Measurements from ENCODE around the gene TUT4. TPM values are rescaled to one million over a fixed set of nuclear protein-coding genes. Genes with fewer than 3 reads are reported as not detected.

Gene TUT4
- polyA plus RNA-seq, result 10 to 100 TPM; 14.5 to 15.4 TPM

GRCh38 chr1:52552505-52553361 lies at the start of gene TUT4:
Gene TUT4 (minus strand): TSS chr1:52553092. CDS start chr1:52526280, 26,812 bp downstream.
- Histone ChIP-seq H3K4me1 (ENCODE audit: control insufficient read depth in 2 of 2, insufficient read depth in 2 of 2, low read length in 1 of 2) (no peaks in the 10 kb centered on the region), H3K36me3 (ENCODE audit: control insufficient read depth in 2 of 2, insufficient read depth in 2 of 2, low read length in 1 of 2) (no peaks in the 10 kb centered on the region), H3K27ac (ENCODE audit: low read depth in 2 of 2, low read length in 1 of 2) (peak within 1 kb of the TSS; percentile 89 to 97), H3K4me3 (ENCODE audit: low read depth in 1 of 2, low read length in 2 of 2) (peak within 1 kb of the TSS; percentile 84 to 99), H3K27me3 (ENCODE audit: control insufficient read depth in 1 of 2, insufficient read depth in 2 of 2, low read length in 2 of 2) (no peaks in the 10 kb centered on the region), H3K9me3 (ENCODE audit: control insufficient read depth in 2 of 2, insufficient read depth in 1 of 2, low read depth in 1 of 2, low read length in 1 of 2) (no peaks in the 10 kb centered on the region)
- WGBS, 2 donors, result 0 to 1% methylated on average over 51 to 68 of the region's 68 CpGs

- no peaks in the 10 kb centered on the region for H3K27me3 ChIP-seq (ENCODE audit: control insufficient read depth in 1 of 2, insufficient read depth in 2 of 2, low read length in 2 of 2)
- peaks cover 0 to under 1% of the 10 kb centered on the region in 2 donors for H3K36me3 ChIP-seq (ENCODE audit: control insufficient read depth in 2 of 2, insufficient read depth in 2 of 2, low read length in 1 of 2)
- H3K4me1 ChIP-seq (ENCODE audit: control insufficient read depth in 2 of 2, insufficient read depth in 2 of 2, low read length in 1 of 2), result peaks cover 0 to 2% of the 10 kb centered on the region in 2 donors
- WGBS, 2 donors, result 1 to 2% methylated on average over 71 to 97 of the region's 97 CpGs
- no peaks in the 10 kb centered on the region for H3K9me3 ChIP-seq (ENCODE audit: control insufficient read depth in 2 of 2, insufficient read depth in 1 of 2, low read depth in 1 of 2, low read length in 1 of 2)
- H3K27ac ChIP-seq (ENCODE audit: low read depth in 2 of 2, low read length in 1 of 2), result peak within 1 kb of the TSS; percentile 52 to 54
- peak within 1 kb of the TSS; percentile 55 to 60 for H3K4me3 ChIP-seq (ENCODE audit: low read depth in 1 of 2, low read length in 2 of 2)
Observed at GRCh38 chr1:52601991-52602855, 49.3 kb upstream of the TUT4 start, which contains the start of gene GPX7. Gene GPX7 (plus strand): TSS chr1:52602371. CDS start chr1:52602410, 39 bp downstream.

- 77 to 89% methylated on average over 3 of the region's 3 CpGs for WGBS, 2 donors
- H3K4me3 ChIP-seq (ENCODE audit: low read depth in 1 of 2, low read length in 2 of 2), result no peak overlapping the region
- H3K36me3 ChIP-seq (ENCODE audit: control insufficient read depth in 2 of 2, insufficient read depth in 2 of 2, low read length in 1 of 2), result no peaks in the 10 kb centered on the region
- H3K27ac ChIP-seq (ENCODE audit: low read depth in 2 of 2, low read length in 1 of 2), result no peak overlapping the region
- H3K9me3 ChIP-seq (ENCODE audit: control insufficient read depth in 2 of 2, insufficient read depth in 1 of 2, low read depth in 1 of 2, low read length in 1 of 2), result no peaks in the 10 kb centered on the region
- no peaks in the 10 kb centered on the region for H3K27me3 ChIP-seq (ENCODE audit: control insufficient read depth in 1 of 2, insufficient read depth in 2 of 2, low read length in 2 of 2)
- H3K4me1 ChIP-seq (ENCODE audit: control insufficient read depth in 2 of 2, insufficient read depth in 2 of 2, low read length in 1 of 2), result peaks cover 0 to 2% of the 10 kb centered on the region in 2 donors
Observed at GRCh38 chr1:52601519-52601918, 48.6 kb upstream of the TUT4 start.

- H3K9me3 ChIP-seq (ENCODE audit: control insufficient read depth in 2 of 2, insufficient read depth in 1 of 2, low read depth in 1 of 2, low read length in 1 of 2), result no peaks in the 10 kb centered on the region
- 97% methylated on average over 8 of the region's 8 CpGs for WGBS, 2 donors
- H3K27ac ChIP-seq (ENCODE audit: low read depth in 2 of 2, low read length in 1 of 2), result no peak overlapping the region
- H3K4me3 ChIP-seq (ENCODE audit: low read depth in 1 of 2, low read length in 2 of 2), result no peak overlapping the region
- H3K36me3 ChIP-seq (ENCODE audit: control insufficient read depth in 2 of 2, insufficient read depth in 2 of 2, low read length in 1 of 2), result no peaks in the 10 kb centered on the region
- no peaks in the 10 kb centered on the region for H3K27me3 ChIP-seq (ENCODE audit: control insufficient read depth in 1 of 2, insufficient read depth in 2 of 2, low read length in 2 of 2)
- peaks cover 0 to 2% of the 10 kb centered on the region in 2 donors for H3K4me1 ChIP-seq (ENCODE audit: control insufficient read depth in 2 of 2, insufficient read depth in 2 of 2, low read length in 1 of 2)
Observed at GRCh38 chr1:52600533-52601179, 47.8 kb upstream of the TUT4 start.

- H3K9me3 ChIP-seq (ENCODE audit: control insufficient read depth in 2 of 2, insufficient read depth in 1 of 2, low read depth in 1 of 2, low read length in 1 of 2), result no peaks in the 10 kb centered on the region
- no peaks in the 10 kb centered on the region for H3K27me3 ChIP-seq (ENCODE audit: control insufficient read depth in 1 of 2, insufficient read depth in 2 of 2, low read length in 2 of 2)
- H3K4me3 ChIP-seq (ENCODE audit: low read depth in 1 of 2, low read length in 2 of 2), result no peak overlapping the region
- WGBS, 2 donors, result 89% methylated on average over 7 of the region's 7 CpGs
- H3K27ac ChIP-seq (ENCODE audit: low read depth in 2 of 2, low read length in 1 of 2), result no peak overlapping the region
- peaks cover 0 to 1% of the 10 kb centered on the region in 2 donors for H3K4me1 ChIP-seq (ENCODE audit: control insufficient read depth in 2 of 2, insufficient read depth in 2 of 2, low read length in 1 of 2)
- H3K36me3 ChIP-seq (ENCODE audit: control insufficient read depth in 2 of 2, insufficient read depth in 2 of 2, low read length in 1 of 2), result no peaks in the 10 kb centered on the region
Observed at GRCh38 chr1:52599236-52599635, 46.3 kb upstream of the TUT4 start.

- Histone ChIP-seq H3K4me3 (ENCODE audit: low read depth in 1 of 2, low read length in 2 of 2) (no peak overlapping the region), H3K4me1 (ENCODE audit: control insufficient read depth in 2 of 2, insufficient read depth in 2 of 2, low read length in 1 of 2) (no peaks in the 10 kb centered on the region), H3K27ac (ENCODE audit: low read depth in 2 of 2, low read length in 1 of 2) (no peak overlapping the region), H3K27me3 (ENCODE audit: control insufficient read depth in 1 of 2, insufficient read depth in 2 of 2, low read length in 2 of 2) (no peaks in the 10 kb centered on the region), H3K9me3 (ENCODE audit: control insufficient read depth in 2 of 2, insufficient read depth in 1 of 2, low read depth in 1 of 2, low read length in 1 of 2) (no peaks in the 10 kb centered on the region), H3K36me3 (ENCODE audit: control insufficient read depth in 2 of 2, insufficient read depth in 2 of 2, low read length in 1 of 2) (no peaks in the 10 kb centered on the region)
- WGBS, 2 donors, result 96 to 97% methylated on average over 7 of the region's 7 CpGs
Observed at GRCh38 chr1:52598729-52599128, 45.8 kb upstream of the TUT4 start.

- H3K36me3 ChIP-seq (ENCODE audit: control insufficient read depth in 2 of 2, insufficient read depth in 2 of 2, low read length in 1 of 2), result no peaks in the 10 kb centered on the region
- 52 to 62% methylated on average over 2 of the region's 2 CpGs for WGBS, 2 donors
- H3K27ac ChIP-seq (ENCODE audit: low read depth in 2 of 2, low read length in 1 of 2), result no peak overlapping the region
- no peaks in the 10 kb centered on the region for H3K27me3 ChIP-seq (ENCODE audit: control insufficient read depth in 1 of 2, insufficient read depth in 2 of 2, low read length in 2 of 2)
- no peaks in the 10 kb centered on the region for H3K9me3 ChIP-seq (ENCODE audit: control insufficient read depth in 2 of 2, insufficient read depth in 1 of 2, low read depth in 1 of 2, low read length in 1 of 2)
- H3K4me3 ChIP-seq (ENCODE audit: low read depth in 1 of 2, low read length in 2 of 2), result no peak overlapping the region
- H3K4me1 ChIP-seq (ENCODE audit: control insufficient read depth in 2 of 2, insufficient read depth in 2 of 2, low read length in 1 of 2), result no peaks in the 10 kb centered on the region
Observed at GRCh38 chr1:52597912-52598311, 45.0 kb upstream of the TUT4 start.

- 60 to 62% methylated on average over 3 of the region's 3 CpGs for WGBS, 2 donors
- H3K27me3 ChIP-seq (ENCODE audit: control insufficient read depth in 1 of 2, insufficient read depth in 2 of 2, low read length in 2 of 2), result no peaks in the 10 kb centered on the region
Observed at GRCh38 chr1:52595061-52595460, 42.2 kb upstream of the TUT4 start.

GRCh38 chr1:52593495-52593894 lies 40.6 kb upstream of the TUT4 start:
- Histone ChIP-seq H3K27ac (ENCODE audit: low read depth in 2 of 2, low read length in 1 of 2) (no peak overlapping the region), H3K9me3 (ENCODE audit: control insufficient read depth in 2 of 2, insufficient read depth in 1 of 2, low read depth in 1 of 2, low read length in 1 of 2) (no peaks in the 10 kb centered on the region)
- WGBS, 2 donors, result 92% methylated on average over 1 of the region's 1 CpG

More at GRCh38 chr1:52595061-52595460, 42.2 kb upstream of the TUT4 start:
- no peaks in the 10 kb centered on the region for H3K4me1 ChIP-seq (ENCODE audit: control insufficient read depth in 2 of 2, insufficient read depth in 2 of 2, low read length in 1 of 2)
- H3K36me3 ChIP-seq (ENCODE audit: control insufficient read depth in 2 of 2, insufficient read depth in 2 of 2, low read length in 1 of 2), result no peaks in the 10 kb centered on the region
- H3K27ac ChIP-seq (ENCODE audit: low read depth in 2 of 2, low read length in 1 of 2), result no peak overlapping the region
- H3K4me3 ChIP-seq (ENCODE audit: low read depth in 1 of 2, low read length in 2 of 2), result no peak overlapping the region
- H3K9me3 ChIP-seq (ENCODE audit: control insufficient read depth in 2 of 2, insufficient read depth in 1 of 2, low read depth in 1 of 2, low read length in 1 of 2), result no peaks in the 10 kb centered on the region

More at GRCh38 chr1:52593495-52593894, 40.6 kb upstream of the TUT4 start:
- H3K27me3 ChIP-seq (ENCODE audit: control insufficient read depth in 1 of 2, insufficient read depth in 2 of 2, low read length in 2 of 2), result no peaks in the 10 kb centered on the region
- no peaks in the 10 kb centered on the region for H3K36me3 ChIP-seq (ENCODE audit: control insufficient read depth in 2 of 2, insufficient read depth in 2 of 2, low read length in 1 of 2)
- no peaks in the 10 kb centered on the region for H3K4me1 ChIP-seq (ENCODE audit: control insufficient read depth in 2 of 2, insufficient read depth in 2 of 2, low read length in 1 of 2)
- no peak overlapping the region for H3K4me3 ChIP-seq (ENCODE audit: low read depth in 1 of 2, low read length in 2 of 2)

All from esophagus (tissue), 2 donors.